Loucy (cell line): ENCODE results near the gene PLSCR5.

Experiments used
- H2AFZ ChIP-seq: fragments of 200-600 bp; sonication (generic); 2 replicates; pipeline ENCODE4 v1.6.0; 2016; ENCODE audit warnings: antibody characterized with exemption, mild to moderate bottlenecking, low read length, moderate library complexity
- H3F3A ChIP-seq: fragments of 200-600 bp; 2 replicates; pipeline ENCODE4 v1.6.0; 2016; ENCODE audit warnings: antibody characterized with exemption, low read depth, mild to moderate bottlenecking
- H3K27me3 ChIP-seq: fragments of 200-600 bp; sonication (generic); 2 replicates; pipeline ENCODE4 v1.6.1; 2014; ENCODE audit warnings: low read length, mild to moderate bottlenecking; ENCODE audit not compliant: insufficient read depth, poor library complexity, severe bottlenecking
- H3K36me3 ChIP-seq: fragments of 200-600 bp; sonication (generic); 2 replicates; pipeline ENCODE4 v1.6.1; 2016; ENCODE audit warnings: low read length; ENCODE audit not compliant: insufficient read depth
- H3K4me1 ChIP-seq: fragments of 200-600 bp; sonication (generic); 2 replicates; pipeline ENCODE4 v1.5.1; 2014; ENCODE audit warnings: low read length, mild to moderate bottlenecking; ENCODE audit not compliant: insufficient read depth, poor library complexity, severe bottlenecking
- H3K4me2 ChIP-seq: fragments of 200-600 bp; sonication (generic); 2 replicates; pipeline ENCODE4 v1.6.0; 2014; ENCODE audit warnings: antibody characterized with exemption, low read length, low read depth, mild to moderate bottlenecking; ENCODE audit not compliant: poor library complexity, severe bottlenecking
- H3K4me3 ChIP-seq: fragments of 200-600 bp; sonication (generic); 2 replicates; pipeline ENCODE4 v1.5.1; 2014; ENCODE audit warnings: low read length, mild to moderate bottlenecking, mixed read lengths; ENCODE audit not compliant: poor library complexity, severe bottlenecking
- H3K79me2 ChIP-seq: fragments of 200-600 bp; sonication (generic); 2 replicates; pipeline ENCODE4 v1.6.1; 2014; ENCODE audit warnings: low read length; ENCODE audit not compliant: insufficient read depth
- H3K9ac ChIP-seq: fragments of 200-600 bp; sonication (generic); 2 replicates; pipeline ENCODE4 v1.6.0; 2014; ENCODE audit warnings: mild to moderate bottlenecking, low read depth, low read length, moderate library complexity; ENCODE audit not compliant: poor library complexity, severe bottlenecking
- H3K9me2 ChIP-seq: fragments of 200-600 bp; sonication (generic); replicated peaks from 2 replicates; pipeline ENCODE4 v1.6.1; 2016; ENCODE audit warnings: low read depth, low read length, mixed read lengths
- H3K9me3 ChIP-seq: fragments of 200-600 bp; sonication (generic); 2 replicates; pipeline ENCODE4 v1.6.1; 2014; ENCODE audit warnings: mild to moderate bottlenecking, antibody characterized with exemption, low read length, low read depth; ENCODE audit not compliant: insufficient read depth
- H4K20me1 ChIP-seq: fragments of 200-600 bp; sonication (generic); 2 replicates; pipeline ENCODE4 v1.6.0; 2014; ENCODE audit warnings: antibody characterized with exemption, low read length, mild to moderate bottlenecking; ENCODE audit not compliant: insufficient read depth, poor library complexity, severe bottlenecking
- CTCF ChIP-seq: fragments of 200-600 bp; sonication (generic); conservative IDR thresholded peaks from 2 replicates; pipeline ENCODE4 v1.5.1; 2014; ENCODE audit warnings: mild to moderate bottlenecking, antibody characterized with exemption, low read length
- EZH2phosphoT487 ChIP-seq: fragments of 200-600 bp; IDR thresholded peaks from 2 replicates; pipeline ENCODE4 v1.6.1; 2018; ENCODE audit warnings: antibody characterized with exemption, mild to moderate bottlenecking, moderate library complexity, borderline replicate concordance

The PLSCR5 gene

GRCh38 chr3:146537603-146538002, 67.5 kb downstream of the PLSCR5 start:
- peaks cover 57% of the 10 kb centered on the region for H3K79me2 ChIP-seq
- H3K9me2 ChIP-seq = no peaks in the 10 kb centered on the region
- peaks cover 5% of the 10 kb centered on the region; the same call in 1 of the 2 replicates for H3K36me3 ChIP-seq
- peak overlapping the region; percentile 62 for H3K4me2 ChIP-seq
- TF ChIP-seq CTCF = no peak
- TF ChIP-seq EZH2phosphoT487 = no peak
- no peak overlapping the region for H3K4me3 ChIP-seq
- H3F3A ChIP-seq = no peaks in the 10 kb centered on the region
- peaks cover 46% of the 10 kb centered on the region for H4K20me1 ChIP-seq
- no peak overlapping the region for H3K9ac ChIP-seq
- H3K4me1 ChIP-seq = peaks cover 47% of the 10 kb centered on the region
- H3K9me3 ChIP-seq = no peaks in the 10 kb centered on the region
- no peak overlapping the region for H2AFZ ChIP-seq
- no peaks in the 10 kb centered on the region for H3K27me3 ChIP-seq

- Histone ChIP-seq H3K36me3 (peaks cover 11% of the 10 kb centered on the region; the same call in 1 of the 2 replicates), H3K4me2 (peak overlapping the region; percentile 62), H3F3A (no peaks in the 10 kb centered on the region), H3K9ac (no peak overlapping the region), H3K79me2 (peaks cover 48% of the 10 kb centered on the region), H2AFZ (no peak overlapping the region), H3K27me3 (no peaks in the 10 kb centered on the region), H3K4me3 (peak overlapping the region; percentile 17), H4K20me1 (peaks cover 36% of the 10 kb centered on the region), H3K9me2 (no peaks in the 10 kb centered on the region), H3K9me3 (no peaks in the 10 kb centered on the region), H3K4me1 (peaks cover 38% of the 10 kb centered on the region)
- TF ChIP-seq EZH2phosphoT487 (no peak), CTCF (no peak)
Measured at GRCh38 chr3:146536681-146537080, 68.5 kb downstream of the PLSCR5 start.
